Amygdala (tissue), 56 donors: ENCODE results near the gene CNR2.
A peak's percentile ranks its signal among the peaks of the same experiment; 100 is the strongest.
"Not testable (repeated sequence)": the region's sequence is repeated elsewhere in the genome, so short reads cannot be mapped to it uniquely, and the experiment has no call there.

Source experiments
- DNase-seq, 56 donors: peaks; one replicate each; lab custom pipeline; 2025; lab: John Stamatoyannopoulos, UW

The CNR2 gene

DNA sequence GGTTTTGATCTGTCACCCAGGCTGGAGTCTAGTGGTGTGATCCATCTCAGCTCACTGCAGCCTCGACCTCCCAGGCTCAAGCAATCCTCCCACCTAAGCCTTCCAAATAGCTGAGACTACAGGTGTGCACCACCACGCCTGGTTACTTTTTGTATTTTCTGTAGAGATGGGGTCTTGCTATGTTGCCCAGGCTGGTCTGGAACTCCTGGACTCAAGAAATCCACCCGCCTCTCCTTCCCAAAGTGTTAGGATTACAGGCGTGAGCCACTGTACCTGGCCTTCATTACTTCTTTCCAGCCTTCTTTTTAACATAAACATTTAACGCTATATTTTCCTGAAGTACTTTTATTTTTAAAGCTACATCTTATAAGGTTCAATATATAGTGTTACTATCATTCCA lies 69.5 kb downstream of the CNR2 start:
- DNase-seq = no peak

DNA sequence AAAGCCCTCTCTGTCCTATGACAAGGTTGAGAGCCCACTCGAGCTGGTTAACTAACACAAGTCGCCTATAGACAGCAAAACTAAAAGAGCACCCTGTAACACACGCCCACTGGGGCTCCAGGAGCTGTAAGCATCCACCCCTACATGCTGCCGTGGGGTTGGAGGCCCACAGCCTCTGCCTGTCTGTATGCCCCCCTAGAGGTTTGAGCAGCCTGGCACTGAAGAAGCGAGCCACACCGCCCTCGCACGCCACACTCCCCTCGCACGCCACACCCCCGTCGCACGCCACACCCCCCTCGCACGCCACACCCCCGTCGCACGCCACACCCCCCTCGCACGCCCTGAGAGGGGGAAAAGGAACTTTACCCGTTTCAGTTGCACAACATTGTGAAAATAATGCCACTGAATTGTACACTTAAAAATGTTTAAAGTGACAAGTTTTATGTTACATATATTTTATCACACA lies 74.7 kb downstream of the CNR2 start:
- peak in 30 of 56 donors; percentile 1 to 58 (median 11) for DNase-seq

DNA sequence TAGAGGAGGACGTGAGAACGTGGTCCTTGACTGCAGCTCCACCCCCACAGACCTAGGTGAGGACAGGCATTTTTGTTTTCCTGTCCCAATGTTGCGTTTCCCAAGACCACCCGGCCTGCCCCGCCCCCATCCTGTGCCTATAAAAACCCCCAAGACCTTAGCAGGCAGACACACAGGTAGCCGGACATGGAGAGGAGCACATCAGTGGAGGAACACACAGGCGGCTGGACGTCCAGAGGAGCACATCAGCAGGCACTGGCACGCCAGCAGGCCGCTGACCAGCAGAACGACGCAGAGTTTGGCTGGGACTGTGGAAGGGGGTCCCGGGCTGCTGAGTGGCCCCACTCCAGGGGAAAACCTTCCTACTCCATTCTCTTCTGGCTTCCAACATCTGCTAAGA lies 75.3 kb downstream of the CNR2 start:
- DNase-seq = no peak

DNA sequence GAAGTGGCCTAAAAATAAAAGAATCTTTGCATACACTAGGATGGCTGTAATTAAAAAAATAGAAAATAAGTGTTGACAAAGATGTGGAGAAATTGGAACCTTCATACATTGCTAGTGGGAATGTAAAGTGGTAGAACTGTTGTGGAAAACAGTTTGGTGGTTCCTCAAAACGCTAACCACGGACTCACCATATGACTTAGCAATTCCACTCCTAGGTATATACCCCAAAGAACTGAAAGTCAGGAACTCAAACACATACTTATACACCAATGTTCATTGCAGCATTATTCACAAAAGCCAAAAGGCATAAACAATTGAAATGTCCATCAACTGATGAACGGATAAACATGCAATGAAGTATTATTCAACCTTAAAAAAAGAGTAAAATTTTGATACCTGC lies 77.1 kb downstream of the CNR2 start:
- no peak for DNase-seq

DNA sequence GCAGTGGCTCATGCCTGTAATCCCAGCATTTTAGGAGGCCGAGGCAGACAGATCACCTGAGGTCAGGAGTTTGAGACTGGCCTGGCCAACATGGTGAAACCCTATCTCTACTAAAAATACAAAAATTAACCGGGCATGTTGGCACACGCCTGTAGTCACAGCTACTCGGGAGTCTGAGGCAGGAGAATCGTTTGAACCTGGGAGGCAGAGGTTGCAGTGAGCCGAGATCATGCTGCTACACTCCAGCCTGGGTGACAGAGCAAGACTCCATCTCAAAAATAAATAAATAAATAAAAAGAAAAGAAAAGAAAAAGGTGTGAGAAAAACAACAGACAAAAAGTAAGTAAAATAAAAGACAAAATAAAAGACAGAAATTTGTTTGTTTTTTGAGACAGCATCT lies 79.0 kb downstream of the CNR2 start:
- DNase-seq = not testable (repeated sequence)

DNA sequence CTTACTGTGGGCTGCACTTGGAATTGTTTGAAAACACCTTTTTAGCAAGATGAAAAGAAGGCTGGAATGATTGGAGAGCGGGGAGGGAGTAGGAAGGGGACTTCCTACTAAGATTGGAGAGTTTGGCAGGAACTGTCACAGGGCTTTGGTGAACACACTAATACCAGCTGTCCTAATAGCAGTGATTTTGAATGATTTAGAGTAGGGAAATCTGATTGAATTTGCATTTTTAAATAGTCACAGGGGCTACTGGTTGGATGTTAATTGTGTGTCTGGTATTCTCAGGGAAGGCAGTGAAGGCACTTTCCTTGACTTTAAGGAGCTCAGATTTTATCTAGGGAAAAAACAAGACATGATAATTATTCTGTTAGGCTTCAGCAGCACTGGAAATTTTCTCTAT lies 85.4 kb downstream of the CNR2 start:
- no peak for DNase-seq

DNA sequence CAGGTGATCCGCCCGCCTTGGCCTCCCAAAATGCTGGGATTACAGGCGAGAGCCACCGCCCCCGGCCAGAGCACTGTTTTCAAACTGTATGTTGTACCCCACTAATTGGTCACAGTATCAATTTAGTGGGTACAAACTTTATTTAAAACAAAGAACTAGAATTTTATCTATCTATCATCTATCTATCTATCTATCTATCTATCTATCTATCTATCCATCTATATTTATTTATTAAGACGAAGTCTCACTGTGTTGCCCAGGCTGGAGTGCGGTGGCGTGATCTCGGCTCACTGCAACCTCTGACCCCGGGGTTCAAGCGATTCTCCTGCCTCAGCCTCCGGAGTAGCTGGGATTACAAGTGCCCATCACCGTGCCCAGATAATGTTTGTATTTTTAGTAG lies 86.6 kb downstream of the CNR2 start:
- not testable (repeated sequence) for DNase-seq

DNA sequence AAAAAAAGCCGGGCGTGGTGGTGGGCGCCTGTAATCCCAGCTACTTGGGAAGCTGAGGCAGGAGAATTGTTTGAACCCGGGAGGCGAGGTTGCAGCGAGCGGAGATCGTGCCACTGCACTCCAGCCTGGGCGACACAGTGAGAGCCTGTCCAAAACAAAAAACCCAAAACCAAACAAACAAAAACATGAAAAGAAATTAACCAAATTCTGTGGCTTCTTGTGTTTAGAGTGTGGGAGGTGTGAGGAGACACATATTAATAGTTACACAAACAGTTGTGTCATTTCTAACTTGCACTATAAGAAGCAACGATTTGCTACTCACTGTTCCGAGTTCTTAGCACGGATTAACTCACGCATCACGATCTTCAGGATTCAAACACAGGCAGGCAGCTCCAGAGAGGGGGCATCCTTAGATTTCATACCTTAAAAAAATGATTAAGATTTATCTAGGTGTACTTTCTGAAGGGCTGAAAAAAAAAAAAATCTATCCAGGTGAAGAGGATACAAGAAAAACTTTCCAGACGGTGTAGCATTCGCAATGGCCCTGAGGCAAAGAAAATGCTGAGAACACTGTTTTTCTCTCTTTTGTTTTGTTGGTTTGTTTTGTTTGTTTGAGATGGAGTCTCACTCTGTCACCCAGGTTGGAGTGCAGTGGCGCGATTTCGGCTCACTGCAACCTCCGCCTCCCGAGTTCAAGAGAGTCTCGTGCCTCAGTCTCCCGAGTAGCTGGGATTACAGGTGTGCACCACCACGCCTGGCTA lies 87.2 kb downstream of the CNR2 start:
- DNase-seq = peak in 1 of 56 donors; percentile 17

DNA sequence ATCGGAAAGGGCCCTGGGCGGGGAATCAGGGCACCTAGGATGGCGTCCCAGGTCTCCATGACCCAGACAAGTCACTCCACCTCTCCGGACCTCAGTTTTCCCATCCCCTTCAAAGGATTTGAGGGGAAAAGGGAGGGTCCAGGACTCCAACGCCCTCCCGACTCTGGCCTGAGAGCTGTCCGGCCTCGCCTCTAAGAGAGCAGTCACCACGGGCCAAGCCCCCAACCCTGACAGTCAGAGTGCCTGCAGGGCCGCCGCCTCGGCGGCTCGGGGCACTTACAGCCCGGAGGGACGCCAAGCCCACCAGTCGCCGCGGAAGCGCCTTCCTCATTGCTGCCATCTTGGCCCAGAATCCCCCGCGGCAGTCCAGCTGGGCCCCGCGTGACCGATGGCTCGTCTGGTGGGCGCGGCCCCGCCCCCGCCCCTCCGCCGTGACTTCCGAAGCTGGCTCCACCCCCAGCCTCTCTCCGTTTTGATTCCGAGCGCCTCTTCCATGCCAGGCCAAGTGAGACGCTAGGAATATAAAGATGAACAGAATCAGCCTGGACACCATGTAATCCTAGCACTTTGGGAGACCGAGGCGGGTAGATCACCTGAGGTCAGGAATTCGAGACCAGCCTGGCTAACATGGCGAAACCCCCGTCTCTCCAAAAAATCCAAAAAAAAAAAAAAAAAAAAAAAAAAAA lies 87.9 kb downstream of the CNR2 start, which contains the start of gene HMGCL:
Gene HMGCL, minus strand, starts transcription at position 354 of the 686 bp plus-strand sequence. Its CDS starts 14 bp downstream, at position 340.
- peak; percentile 49 to 95 (median 82) for DNase-seq

DNA sequence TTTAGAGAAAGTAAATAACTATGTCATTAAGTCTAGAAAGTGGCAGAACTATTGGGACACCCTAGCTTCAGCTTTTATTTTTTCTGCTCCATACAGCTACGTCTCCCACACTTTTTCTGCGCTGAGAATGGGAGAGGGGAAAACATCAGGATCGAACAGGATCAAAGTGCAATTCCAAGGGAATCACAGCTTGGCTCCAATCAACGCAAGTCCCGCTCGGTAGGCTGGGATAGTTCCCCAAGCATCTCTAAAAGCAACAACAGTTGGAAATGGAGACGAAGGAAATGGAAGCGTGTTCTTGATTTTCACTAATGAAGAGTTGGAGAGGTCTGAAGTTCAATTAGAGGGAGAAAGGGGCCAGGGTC lies 88.5 kb downstream of the CNR2 start:
- DNase-seq = no peak

DNA sequence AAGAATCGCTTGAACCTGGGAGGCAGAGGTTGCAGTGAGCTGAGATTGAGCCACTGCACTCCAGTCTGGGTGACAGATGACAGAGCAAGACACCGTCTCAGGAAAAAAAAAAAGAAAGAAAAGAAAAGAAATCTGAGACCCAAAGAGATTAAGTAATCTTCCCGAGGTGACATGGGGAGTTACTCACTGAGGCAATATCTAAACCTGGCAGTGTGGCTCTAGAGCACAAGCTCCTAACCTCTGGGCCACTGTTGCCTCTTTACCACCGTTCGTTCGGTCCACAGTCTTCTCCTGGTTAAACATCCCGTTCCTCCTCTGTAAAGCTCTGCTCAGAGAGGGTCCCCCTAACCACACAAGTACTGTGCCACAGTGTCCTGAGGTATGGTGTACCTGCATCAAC lies 89.4 kb downstream of the CNR2 start:
- DNase-seq = no peak
